GM10266 (cell line): ENCODE data around the gene NFE2L1.

ENCODE experiments used
- DNase-seq: peaks from one replicate; pipeline ENCODE4 v3.0.0; 2012; ENCODE audit errors: extremely low spot score
- TF ChIP-seq, protein P1 (sequence below): IDR thresholded peaks from 2 replicates; pipeline ENCODE4 v1.5.1; 2012; ENCODE audit warnings: mild to moderate bottlenecking, low read depth; ENCODE audit not compliant: control insufficient read depth, insufficient read depth; ENCODE audit errors: missing control alignments

The NFE2L1 gene

DNA sequence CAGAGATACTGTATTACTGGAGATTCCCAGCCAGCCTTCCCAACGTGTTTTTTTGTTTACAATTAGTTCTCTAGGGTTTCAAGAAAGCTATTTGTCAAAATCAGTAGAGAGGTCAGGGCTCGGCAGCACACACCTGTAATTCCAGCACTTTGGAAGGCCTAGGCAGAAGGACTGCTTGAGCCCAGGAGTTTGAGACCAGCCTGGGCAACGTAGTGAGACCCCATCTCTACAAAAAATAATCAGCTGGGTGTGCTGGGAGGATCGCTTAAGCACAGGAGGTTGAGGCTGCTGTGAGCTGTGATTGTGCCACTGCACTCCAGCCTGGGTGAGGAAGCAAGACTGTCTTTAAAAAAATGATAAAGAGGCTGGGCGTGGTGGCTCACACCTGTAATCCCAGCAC lies 33.7 kb downstream of the NFE2L1 start:
- TF ChIP-seq, protein P1, sequence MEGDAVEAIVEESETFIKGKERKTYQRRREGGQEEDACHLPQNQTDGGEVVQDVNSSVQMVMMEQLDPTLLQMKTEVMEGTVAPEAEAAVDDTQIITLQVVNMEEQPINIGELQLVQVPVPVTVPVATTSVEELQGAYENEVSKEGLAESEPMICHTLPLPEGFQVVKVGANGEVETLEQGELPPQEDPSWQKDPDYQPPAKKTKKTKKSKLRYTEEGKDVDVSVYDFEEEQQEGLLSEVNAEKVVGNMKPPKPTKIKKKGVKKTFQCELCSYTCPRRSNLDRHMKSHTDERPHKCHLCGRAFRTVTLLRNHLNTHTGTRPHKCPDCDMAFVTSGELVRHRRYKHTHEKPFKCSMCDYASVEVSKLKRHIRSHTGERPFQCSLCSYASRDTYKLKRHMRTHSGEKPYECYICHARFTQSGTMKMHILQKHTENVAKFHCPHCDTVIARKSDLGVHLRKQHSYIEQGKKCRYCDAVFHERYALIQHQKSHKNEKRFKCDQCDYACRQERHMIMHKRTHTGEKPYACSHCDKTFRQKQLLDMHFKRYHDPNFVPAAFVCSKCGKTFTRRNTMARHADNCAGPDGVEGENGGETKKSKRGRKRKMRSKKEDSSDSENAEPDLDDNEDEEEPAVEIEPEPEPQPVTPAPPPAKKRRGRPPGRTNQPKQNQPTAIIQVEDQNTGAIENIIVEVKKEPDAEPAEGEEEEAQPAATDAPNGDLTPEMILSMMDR = no peak
- DNase-seq = no peak

DNA sequence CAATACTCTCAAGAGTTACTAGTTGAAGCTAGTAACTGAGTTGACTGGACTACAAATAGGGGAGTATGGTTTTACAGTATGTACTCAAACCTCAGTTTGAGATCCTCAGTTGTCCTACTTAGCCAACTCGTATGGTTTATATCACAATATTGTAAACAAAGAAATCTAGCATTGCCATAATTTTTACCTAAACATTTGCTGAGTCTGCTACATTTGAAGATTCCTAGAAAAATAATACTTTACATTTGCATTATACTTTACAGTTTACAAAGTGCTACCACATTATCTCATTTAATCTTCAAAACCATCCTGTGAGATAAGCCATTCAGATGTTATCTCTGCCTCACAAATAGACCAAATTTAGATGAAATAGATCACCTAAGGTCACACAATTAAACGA lies 36.8 kb downstream of the NFE2L1 start:
- DNase-seq = no peak
- TF ChIP-seq, protein P1 = no peak

DNA sequence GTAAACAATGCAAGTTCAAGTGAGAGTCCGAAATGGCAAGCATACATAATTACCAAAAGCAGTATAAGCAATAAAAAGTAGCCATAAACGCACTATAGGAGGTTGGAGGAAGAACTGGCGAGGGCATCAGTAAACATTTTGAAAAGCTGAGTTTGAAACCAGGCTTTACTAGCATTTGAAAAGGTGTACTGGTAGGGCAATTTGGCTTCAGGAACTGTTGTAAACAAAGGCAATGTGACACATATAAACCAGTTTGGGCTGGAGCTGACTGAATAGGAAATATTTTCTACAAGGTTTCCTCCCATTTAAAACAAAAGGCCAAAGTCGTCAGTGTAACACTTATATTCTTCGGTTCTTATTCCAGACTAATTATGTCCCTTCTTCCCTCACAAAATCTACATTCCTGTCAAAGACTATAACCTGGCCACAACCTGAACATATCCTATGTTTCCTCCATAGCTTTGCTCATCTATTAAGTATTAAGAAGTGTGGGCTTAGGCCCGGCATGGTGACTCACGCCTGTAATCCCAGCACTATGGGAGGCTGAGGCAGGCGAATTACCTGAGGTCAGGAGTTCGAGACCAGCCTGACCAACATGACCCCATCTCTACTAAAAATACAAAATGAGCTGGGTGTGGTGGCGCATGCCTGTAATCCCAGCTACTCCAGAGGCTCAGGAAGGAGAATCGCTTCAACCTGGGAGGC lies 45.3 kb downstream of the NFE2L1 start:
- TF ChIP-seq, protein P1 = no peak
- DNase-seq = no peak

DNA sequence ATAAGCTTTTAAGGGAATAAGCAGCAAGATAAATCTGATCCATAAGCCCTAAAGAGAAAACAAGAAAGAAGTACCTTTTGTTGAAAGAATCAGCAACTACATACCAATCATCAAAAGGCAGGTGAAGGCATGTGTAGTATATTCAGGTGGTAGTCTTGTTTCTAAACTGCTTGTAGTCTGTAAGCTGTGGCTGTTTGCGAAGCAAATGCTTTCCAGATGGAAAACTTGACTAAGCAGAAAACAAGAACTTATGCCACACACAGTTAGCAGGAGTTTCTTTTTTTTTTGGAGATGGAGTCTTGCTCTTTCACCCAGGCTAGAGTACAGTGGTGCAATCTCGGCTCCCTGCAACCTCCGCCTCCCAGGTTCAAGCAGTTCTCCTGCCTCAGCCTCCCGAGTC lies 47.5 kb downstream of the NFE2L1 start:
- no peak for DNase-seq
- TF ChIP-seq, protein P1 = no peak

DNA sequence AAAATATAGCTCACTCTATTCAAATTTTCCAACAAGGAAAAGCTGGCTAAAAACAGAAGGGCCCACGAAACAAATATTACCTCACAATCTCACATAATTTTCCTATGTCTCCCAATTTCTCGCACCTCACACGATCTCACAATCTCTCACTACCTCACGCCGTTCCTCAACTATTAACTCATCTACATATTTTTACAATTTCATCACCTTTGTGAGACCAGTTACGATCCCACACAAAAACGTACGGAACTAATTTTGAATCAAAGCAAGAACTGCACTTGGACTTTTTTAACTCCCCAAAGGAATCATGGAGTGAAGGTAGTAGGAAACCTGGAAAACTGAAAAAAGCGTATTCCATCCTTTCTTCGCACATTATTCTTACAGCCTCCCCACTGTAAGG lies 52.0 kb downstream of the NFE2L1 start:
- DNase-seq = no peak
- TF ChIP-seq, protein P1 = no peak

DNA sequence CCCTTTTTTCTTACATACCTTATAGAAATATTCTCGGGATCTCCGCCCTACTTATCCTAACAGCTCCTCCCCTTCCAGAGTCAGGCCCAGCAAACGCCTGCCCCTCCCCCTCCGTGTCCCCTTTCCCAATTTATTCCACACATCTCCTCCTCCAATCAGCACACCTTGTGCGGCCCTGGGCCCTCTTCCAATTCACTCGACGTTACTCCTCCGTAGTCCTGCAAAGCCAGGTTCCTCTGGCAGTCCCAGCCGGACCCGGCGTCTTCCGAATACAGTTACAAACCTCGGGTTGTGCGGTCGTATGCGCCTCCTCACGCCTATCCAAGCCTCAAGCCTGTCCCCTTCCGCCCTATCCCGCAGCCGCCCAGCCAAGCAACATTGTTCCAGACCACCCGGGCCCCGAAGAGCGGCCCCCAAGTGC lies 52.4 kb downstream of the NFE2L1 start:
- TF ChIP-seq, protein P1 = no peak
- no peak for DNase-seq

DNA sequence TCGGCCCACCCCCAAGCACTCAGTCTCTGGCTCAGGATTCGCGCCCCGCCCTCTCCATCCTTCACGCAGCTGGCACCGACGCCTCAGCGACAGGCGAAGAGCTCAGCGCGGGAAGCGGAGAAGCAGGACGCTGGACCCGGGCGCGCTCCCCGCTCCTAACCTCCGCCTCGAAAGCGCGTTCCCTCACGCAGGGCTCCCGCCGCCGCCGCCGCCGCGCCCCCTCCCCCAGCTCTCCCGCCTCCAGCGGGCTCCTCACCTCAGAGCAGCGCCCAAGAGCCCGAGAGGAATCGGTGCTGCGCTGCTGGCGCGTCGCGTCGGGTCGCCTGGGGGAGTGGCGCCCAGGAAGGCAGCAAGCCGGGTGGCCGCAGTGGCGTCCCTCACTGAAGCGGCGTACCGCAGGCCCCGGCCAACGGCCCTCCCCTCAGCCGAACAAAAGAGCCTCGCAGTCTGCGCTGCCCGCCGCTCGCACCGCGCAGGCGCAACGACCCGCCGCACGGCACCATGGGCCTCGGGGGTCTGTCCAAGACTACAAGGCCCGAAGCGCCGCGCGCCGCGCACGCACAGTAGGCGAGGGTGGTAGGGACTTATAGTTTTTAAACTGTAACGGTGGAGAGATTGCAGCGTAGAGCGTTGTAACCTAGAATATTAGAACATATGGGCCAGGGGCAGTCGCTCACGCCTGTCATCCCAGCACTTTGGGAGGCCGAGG lies 53.0 kb downstream of the NFE2L1 start, which contains the start of gene CBX1:
Gene CBX1 (minus strand): TSS at position 467 of the 709 bp plus-strand sequence. CDS start 24,474 bp downstream, outside the sequence.
- peak; percentile 93 for DNase-seq
- TF ChIP-seq, protein P1 = no peak
